A549 (cell line): ENCODE measurements around the gene CDH16. TPM values are rescaled to one million over a fixed set of nuclear protein-coding genes. Genes with fewer than 3 reads are reported as not detected.
A peak's percentile ranks its signal among the peaks of the same experiment; 100 is the strongest.

Experiments
- ATAC-seq, 2 experiments: fragments of 200-7000 bp in 1 of 2; fragments of >200 bp in 1 of 2; cut with Nextera tagmentation in 1 of 2; cut with Tn5 transposase in 1 of 2; 3 replicates each; pipeline versions ENCODE4 v1.8.0 to v1.9.1; 2018 to 2020; ENCODE audit warnings: mild to moderate bottlenecking in 1 of 2, moderate library complexity in 1 of 2
- CTCF ChIA-PET: fragments of 300-600 bp; sonication (Branson Sonifier 250); formaldehyde crosslinking; extraction: SDS; loops from one replicate; lab custom pipeline; 2021; ENCODE audit warnings: antibody characterized with exemption, inconsistent platforms; lab: Yijun Ruan, JAX
- POLR2A ChIA-PET: fragments of 350-600 bp; formaldehyde crosslinking; extraction: SDS; loops from one replicate; lab custom pipeline; 2021; ENCODE audit warnings: antibody characterized with exemption, inconsistent platforms; lab: Yijun Ruan, JAX
- DNase-seq, 2 experiments: peaks; one replicate each; pipeline versions ENCODE4 v3.0.0 to v3.0.0-alpha.2; 2011 to 2016; ENCODE audit warnings: low read depth in 1 of 2, low spot score in 1 of 2
- FAIRE-seq: peaks from 2 replicates; lab custom pipeline; 2011; peaks lifted over from hg19 to GRCh38; lab: Jason Lieb, UNC
- H3K27ac ChIP-seq, 2 experiments: fragments of >200 bp; sonication (Bioruptor Twin); formaldehyde crosslinking; 3 replicates each; pipeline ENCODE4 v1.5.1; 2016 to 2017
- H3K4me1 ChIP-seq: fragments of >200 bp; sonication (Bioruptor Twin); formaldehyde crosslinking; 3 replicates; pipeline ENCODE4 v1.6.1; 2016
- H3K4me2 ChIP-seq: fragments of >200 bp; sonication (Bioruptor Twin); formaldehyde crosslinking; 3 replicates; pipeline ENCODE4 v1.6.1; 2016
- H3K4me3 ChIP-seq: fragments of >200 bp; sonication (Bioruptor Twin); formaldehyde crosslinking; 3 replicates; pipeline ENCODE4 v1.5.1; 2016
- H3K9me3 ChIP-seq: fragments of >200 bp; sonication (Bioruptor Twin); formaldehyde crosslinking; 3 replicates; pipeline ENCODE4 v1.6.1; 2016
- EHF ChIP-seq: fragments of 250-450 bp; sonication (Bioruptor Pico); IDR thresholded peaks from 2 replicates; pipeline ENCODE4 v1.5.0; 2020; ENCODE audit warnings: mild to moderate bottlenecking
- EHMT2 ChIP-seq: fragments of 200-600 bp; sonication (generic); IDR thresholded peaks from 2 replicates; pipeline ENCODE4 v1.6.1; 2016; ENCODE audit warnings: antibody characterized with exemption, low read depth, mild to moderate bottlenecking, moderate library complexity
- ESRRA ChIP-seq: fragments of 150-350 bp; IDR thresholded peaks from 2 replicates; pipeline ENCODE4 v1.6.1; 2014; ENCODE audit warnings: mild to moderate bottlenecking, low read length, borderline replicate concordance
- FOSB ChIP-seq: fragments of 250-450 bp; sonication (Bioruptor Pico); IDR thresholded peaks from 2 replicates; pipeline ENCODE4 v1.5.0; 2020; ENCODE audit warnings: mild to moderate bottlenecking, moderate library complexity
- HOXA7 ChIP-seq: fragments of 250-450 bp; sonication (Bioruptor Pico); IDR thresholded peaks from 2 replicates; pipeline ENCODE4 v1.5.0; 2020; ENCODE audit warnings: mild to moderate bottlenecking, moderate library complexity
- HOXB13 ChIP-seq: fragments of 250-450 bp; sonication (Bioruptor Pico); IDR thresholded peaks from 2 replicates; pipeline ENCODE4 v1.5.0; 2020; ENCODE audit warnings: low read depth, mild to moderate bottlenecking, moderate library complexity
- JUN ChIP-seq, 2 experiments: fragments of >200 bp; sonication (Bioruptor Twin); formaldehyde crosslinking; IDR thresholded peaks; 2 replicates in 1 of 2; 3 replicates in 1 of 2; pipeline ENCODE4 v1.6.1; 2016 to 2017
- PHF8 ChIP-seq: fragments of 200-600 bp; sonication (generic); IDR thresholded peaks from 2 replicates; pipeline ENCODE4 v1.6.1; 2016; ENCODE audit warnings: low read depth, mild to moderate bottlenecking, antibody characterized with exemption, moderate library complexity, borderline replicate concordance
- POLR2AphosphoS2 ChIP-seq: conservative IDR thresholded peaks from 2 replicates; pipeline ENCODE4 v1.6.1; 2012; ENCODE audit warnings: low read length, improper control_type of control experiment, inconsistent platforms
- RCOR1 ChIP-seq: fragments of 150-350 bp; IDR thresholded peaks from 2 replicates; pipeline ENCODE4 v1.6.1; 2014; ENCODE audit warnings: antibody characterized with exemption, low read length, low read depth
- WGBS: methylation state at CpG from one replicate; pipeline ENCODE4 v1.1.6; 2017; ENCODE audit errors: missing lambda C conversion rate; 5-methylcytosine and 5-hydroxymethylcytosine counted together
- polyA plus RNA-seq, 4 experiments: library from polyadenylated mRNA; depleted of rRNA in 3 of 4; stranded (reverse); fragments of >200 nt; fragmentation: RNase III in 1 of 4; extraction: RNeasy Plus Mini Kit Qiagen cat#74134 plus additional on column Dnase treatment in 1 of 4; gene quantifications; 2 replicates in 3 of 4; 3 replicates in 1 of 4; pipeline ENCODE4 v1.2.3, GENCODE V29; 2011 to 2017
- TF ChIP-seq, protein P1 (sequence below): fragments of 200-600 bp; sonication (generic); IDR thresholded peaks from 2 replicates; pipeline ENCODE4 v1.6.1; 2016; ENCODE audit warnings: antibody characterized with exemption, mild to moderate bottlenecking, moderate library complexity
- TF ChIP-seq, protein P2 (sequence below): fragments of >200 bp; sonication (Bioruptor Twin); formaldehyde crosslinking; IDR thresholded peaks from 2 replicates; pipeline ENCODE4 v1.6.1; 2016
- TF ChIP-seq, protein P3 (sequence below): fragments of >200 bp; sonication (Bioruptor Twin); formaldehyde crosslinking; IDR thresholded peaks from 3 replicates; pipeline ENCODE4 v1.6.1; 2016
- TF ChIP-seq, protein P4 (sequence below): fragments of 450-650 bp; IDR thresholded peaks from 2 replicates; pipeline ENCODE4 v1.6.1; 2014; ENCODE audit warnings: antibody characterized with exemption
- TF ChIP-seq, protein P5 (sequence below): IDR thresholded peaks from 2 replicates; pipeline ENCODE4 v1.6.1; 2012; ENCODE audit warnings: low read depth, borderline replicate concordance

CDH16 gene
- polyA plus RNA-seq, 2 of the 4 experiments (the other 2 are of a cell fraction), result 0.18 to 0.25 TPM

DNA sequence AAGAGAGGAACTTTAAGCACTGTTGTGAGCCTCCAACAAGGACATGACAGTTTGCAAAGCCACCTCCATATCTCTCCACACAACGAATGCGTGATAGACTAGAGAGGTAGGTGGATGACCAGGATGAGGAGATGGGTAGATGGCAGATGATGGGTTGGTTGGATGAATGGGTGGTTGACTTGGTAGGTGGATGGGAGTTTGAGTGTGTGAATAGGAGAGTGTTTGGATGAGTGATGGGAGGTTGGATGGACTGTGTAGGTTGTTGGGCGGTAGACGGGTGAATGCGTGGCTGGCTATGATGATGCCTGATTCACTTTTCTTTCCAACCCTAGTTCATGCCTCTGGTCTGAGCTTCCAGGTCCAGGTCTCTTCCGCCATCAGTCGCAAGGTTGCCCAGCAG, 4.1 kb downstream of the CDH16 start:
- ChIA-PET POLR2A (no interaction called here), CTCF (interaction anchor here (29.9 to 40.8 kb wide), 2 partner anchors 0 to 15 kb away, joined by 837 read pairs; partner anchors contain the start of genes CDH16, PDP2 and RRAD)
- H3K9me3 ChIP-seq, result no peaks in the 10 kb centered on the region
- H3K4me2 ChIP-seq, result no peak overlapping the region
- no peak overlapping the region for H3K27ac ChIP-seq
- TF ChIP-seq EHF (CRISPR knock-in tag) (no peak), HOXB13 (no peak)
- TF ChIP-seq, all 56 proteins: peak for 0
- FAIRE-seq (no peak), DNase-seq (no peak), ATAC-seq (no peak)
- H3K4me3 ChIP-seq, result no peak overlapping the region
- H3K4me1 ChIP-seq, result peaks cover 16% of the 10 kb centered on the region; the same call in 1 of the 3 replicates
- 89% methylated on average over 7 of the region's 7 CpGs for WGBS

DNA sequence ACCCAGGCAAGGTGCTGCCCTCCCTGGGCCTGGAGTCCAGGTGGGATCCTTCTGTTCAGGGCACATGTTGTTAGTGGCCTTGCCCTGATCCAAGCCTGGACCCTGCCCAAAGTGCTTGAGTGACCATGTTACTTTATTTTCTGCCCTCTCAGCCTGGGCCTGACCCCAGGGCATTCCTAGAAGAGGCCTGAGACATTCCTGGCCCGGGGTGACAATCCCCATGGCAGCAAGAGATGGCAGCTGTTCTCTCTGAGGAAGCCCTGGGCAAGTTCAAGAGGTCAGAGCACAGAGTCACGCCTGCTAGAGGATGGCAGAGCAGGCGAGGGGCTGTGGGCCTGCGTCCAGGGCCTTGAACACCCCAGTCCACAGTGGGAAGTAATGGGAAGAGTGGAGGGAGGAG, 5.0 kb downstream of the CDH16 start:
- peaks cover 8% of the 10 kb centered on the region; the same call in 1 of the 3 replicates for H3K4me1 ChIP-seq
- no peak for FAIRE-seq
- ChIA-PET CTCF (interaction anchor here (29.9 to 40.8 kb wide), 2 partner anchors 1 to 15 kb away, joined by 837 read pairs; partner anchors contain the start of genes CDH16, PDP2 and RRAD), POLR2A (no interaction called here)
- no peak overlapping the region for H3K4me2 ChIP-seq
- ATAC-seq, result no peak
- no peak for TF ChIP-seq HOXB13
- no peak for TF ChIP-seq RCOR1
- TF ChIP-seq, all 56 proteins: peak for 0
- Histone ChIP-seq H3K27ac (no peak overlapping the region), H3K4me3 (no peak overlapping the region), H3K9me3 (no peaks in the 10 kb centered on the region)
- WGBS, result 30% methylated on average over 2 of the region's 4 CpGs
- DNase-seq, result no peak

DNA sequence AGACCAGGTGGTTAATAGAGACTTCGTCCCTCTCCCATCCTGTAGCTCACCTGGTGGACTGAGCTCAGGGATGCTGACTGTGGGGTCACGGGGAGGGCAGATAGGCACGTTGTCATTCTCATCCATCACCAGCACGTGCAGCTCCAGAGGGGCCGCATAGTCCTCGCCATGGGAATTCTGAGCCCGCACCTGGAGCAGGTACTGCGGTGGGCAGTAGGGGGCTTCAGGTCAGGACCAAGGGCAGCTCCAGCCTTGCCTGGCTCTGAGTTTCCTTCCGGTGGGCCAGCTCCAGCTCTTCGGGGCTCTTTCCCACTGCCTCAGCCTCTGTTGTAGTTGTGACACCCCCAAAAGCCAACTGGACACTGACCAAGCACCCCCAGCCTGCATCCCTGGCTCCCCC, 5.6 kb downstream of the CDH16 start:
- CTCF ChIA-PET, result interaction anchor here (29.9 to 40.8 kb wide), 2 partner anchors 2 to 14 kb away, joined by 837 read pairs; partner anchors contain the start of genes CDH16, PDP2 and RRAD
- Histone ChIP-seq H3K4me3 (no peak overlapping the region), H3K27ac (no peak overlapping the region), H3K4me1 (peaks cover 7% of the 10 kb centered on the region; the same call in 1 of the 3 replicates), H3K4me2 (no peak overlapping the region), H3K9me3 (no peaks in the 10 kb centered on the region)
- DNase-seq, result no peak
- POLR2A ChIA-PET, result no interaction called here
- TF ChIP-seq, protein P1, sequence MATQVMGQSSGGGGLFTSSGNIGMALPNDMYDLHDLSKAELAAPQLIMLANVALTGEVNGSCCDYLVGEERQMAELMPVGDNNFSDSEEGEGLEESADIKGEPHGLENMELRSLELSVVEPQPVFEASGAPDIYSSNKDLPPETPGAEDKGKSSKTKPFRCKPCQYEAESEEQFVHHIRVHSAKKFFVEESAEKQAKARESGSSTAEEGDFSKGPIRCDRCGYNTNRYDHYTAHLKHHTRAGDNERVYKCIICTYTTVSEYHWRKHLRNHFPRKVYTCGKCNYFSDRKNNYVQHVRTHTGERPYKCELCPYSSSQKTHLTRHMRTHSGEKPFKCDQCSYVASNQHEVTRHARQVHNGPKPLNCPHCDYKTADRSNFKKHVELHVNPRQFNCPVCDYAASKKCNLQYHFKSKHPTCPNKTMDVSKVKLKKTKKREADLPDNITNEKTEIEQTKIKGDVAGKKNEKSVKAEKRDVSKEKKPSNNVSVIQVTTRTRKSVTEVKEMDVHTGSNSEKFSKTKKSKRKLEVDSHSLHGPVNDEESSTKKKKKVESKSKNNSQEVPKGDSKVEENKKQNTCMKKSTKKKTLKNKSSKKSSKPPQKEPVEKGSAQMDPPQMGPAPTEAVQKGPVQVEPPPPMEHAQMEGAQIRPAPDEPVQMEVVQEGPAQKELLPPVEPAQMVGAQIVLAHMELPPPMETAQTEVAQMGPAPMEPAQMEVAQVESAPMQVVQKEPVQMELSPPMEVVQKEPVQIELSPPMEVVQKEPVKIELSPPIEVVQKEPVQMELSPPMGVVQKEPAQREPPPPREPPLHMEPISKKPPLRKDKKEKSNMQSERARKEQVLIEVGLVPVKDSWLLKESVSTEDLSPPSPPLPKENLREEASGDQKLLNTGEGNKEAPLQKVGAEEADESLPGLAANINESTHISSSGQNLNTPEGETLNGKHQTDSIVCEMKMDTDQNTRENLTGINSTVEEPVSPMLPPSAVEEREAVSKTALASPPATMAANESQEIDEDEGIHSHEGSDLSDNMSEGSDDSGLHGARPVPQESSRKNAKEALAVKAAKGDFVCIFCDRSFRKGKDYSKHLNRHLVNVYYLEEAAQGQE, result peak; percentile 63; the same call in 1 of the 2 replicates
- no peak for TF ChIP-seq EHMT2
- no peak for FAIRE-seq
- ATAC-seq, result no peak
- WGBS, result 63% methylated on average over 10 of the region's 10 CpGs

DNA sequence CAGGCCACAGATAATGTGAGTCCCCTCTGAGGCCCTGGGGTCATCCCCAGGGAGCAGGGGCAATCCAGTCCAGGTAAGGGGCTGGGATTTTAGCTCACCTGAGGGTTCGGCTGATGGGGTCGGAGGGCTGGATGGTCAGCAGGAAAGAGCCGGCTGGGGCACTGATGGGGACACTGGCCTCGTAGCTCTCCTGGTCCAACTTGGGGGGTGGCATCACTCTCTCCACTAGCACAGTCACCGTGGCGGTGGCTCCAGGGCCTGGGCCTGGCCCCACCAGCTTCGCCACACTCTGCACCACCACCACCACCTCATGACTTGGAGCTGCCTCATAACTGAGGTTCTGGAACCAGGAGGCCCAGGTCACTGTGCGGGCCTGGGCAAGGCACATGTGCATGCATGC, 6.9 kb downstream of the CDH16 start:
- FAIRE-seq (no peak), ATAC-seq (no peak), DNase-seq (no peak)
- peaks cover 7% of the 10 kb centered on the region; the same call in 1 of the 3 replicates for H3K4me1 ChIP-seq
- no peak overlapping the region for H3K4me3 ChIP-seq
- 78% methylated on average over 8 of the region's 8 CpGs for WGBS
- H3K27ac ChIP-seq, result no peak overlapping the region
- TF ChIP-seq PHF8, result no peak
- TF ChIP-seq, protein P2, sequence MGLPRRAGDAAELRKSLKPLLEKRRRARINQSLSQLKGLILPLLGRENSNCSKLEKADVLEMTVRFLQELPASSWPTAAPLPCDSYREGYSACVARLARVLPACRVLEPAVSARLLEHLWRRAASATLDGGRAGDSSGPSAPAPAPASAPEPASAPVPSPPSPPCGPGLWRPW, result no peak
- TF ChIP-seq POLR2AphosphoS2, result no peak
- TF ChIP-seq, protein P3, sequence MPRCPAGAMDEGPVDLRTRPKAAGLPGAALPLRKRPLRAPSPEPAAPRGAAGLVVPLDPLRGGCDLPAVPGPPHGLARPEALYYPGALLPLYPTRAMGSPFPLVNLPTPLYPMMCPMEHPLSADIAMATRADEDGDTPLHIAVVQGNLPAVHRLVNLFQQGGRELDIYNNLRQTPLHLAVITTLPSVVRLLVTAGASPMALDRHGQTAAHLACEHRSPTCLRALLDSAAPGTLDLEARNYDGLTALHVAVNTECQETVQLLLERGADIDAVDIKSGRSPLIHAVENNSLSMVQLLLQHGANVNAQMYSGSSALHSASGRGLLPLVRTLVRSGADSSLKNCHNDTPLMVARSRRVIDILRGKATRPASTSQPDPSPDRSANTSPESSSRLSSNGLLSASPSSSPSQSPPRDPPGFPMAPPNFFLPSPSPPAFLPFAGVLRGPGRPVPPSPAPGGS, result no peak
- no peak for TF ChIP-seq FOSB (CRISPR knock-in tag)
- no peak for TF ChIP-seq HOXB13
- TF ChIP-seq HOXA7, result no peak
- TF ChIP-seq, protein P4, sequence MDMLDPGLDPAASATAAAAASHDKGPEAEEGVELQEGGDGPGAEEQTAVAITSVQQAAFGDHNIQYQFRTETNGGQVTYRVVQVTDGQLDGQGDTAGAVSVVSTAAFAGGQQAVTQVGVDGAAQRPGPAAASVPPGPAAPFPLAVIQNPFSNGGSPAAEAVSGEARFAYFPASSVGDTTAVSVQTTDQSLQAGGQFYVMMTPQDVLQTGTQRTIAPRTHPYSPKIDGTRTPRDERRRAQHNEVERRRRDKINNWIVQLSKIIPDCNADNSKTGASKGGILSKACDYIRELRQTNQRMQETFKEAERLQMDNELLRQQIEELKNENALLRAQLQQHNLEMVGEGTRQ, result no peak
- no peak for TF ChIP-seq ESRRA
- no peak for TF ChIP-seq JUN (IDR thresholded peaks at IDR 0.05)
- TF ChIP-seq, protein P5, sequence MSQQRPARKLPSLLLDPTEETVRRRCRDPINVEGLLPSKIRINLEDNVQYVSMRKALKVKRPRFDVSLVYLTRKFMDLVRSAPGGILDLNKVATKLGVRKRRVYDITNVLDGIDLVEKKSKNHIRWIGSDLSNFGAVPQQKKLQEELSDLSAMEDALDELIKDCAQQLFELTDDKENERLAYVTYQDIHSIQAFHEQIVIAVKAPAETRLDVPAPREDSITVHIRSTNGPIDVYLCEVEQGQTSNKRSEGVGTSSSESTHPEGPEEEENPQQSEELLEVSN, result no peak
- no peak overlapping the region for H3K4me2 ChIP-seq
- CTCF ChIA-PET, result interaction anchor here (0.6 to 40.8 kb wide), 3 partner anchors 3 to 467 kb away, joined by 3 to 837 read pairs (median 837); partner anchors contain the start of genes CDH16, PDP2 and RRAD
- H3K9me3 ChIP-seq, result no peaks in the 10 kb centered on the region
- POLR2A ChIA-PET, result no interaction called here
